Stimulated activated CD4-positive, alpha-beta T cell treated with anti-CD3 and anti-CD28 coated beads, Interleukin-4, amount 100 ng/mL, for 48 hours (primary cell): ENCODE results near the gene LBX2.

Experiments
- DNase-seq, 2 donors: peaks; one replicate each; pipeline ENCODE4 v3.0.0-alpha.2; 2020; ENCODE audit warnings: low read depth in 2 of 2

Gene LBX2

GRCh38 chr2:74457549-74458131, 41.8 kb downstream of the LBX2 start:
- peak; percentile 72 to 80 for DNase-seq

- no peak for DNase-seq
Measured at GRCh38 chr2:74457129-74457548, 42.3 kb downstream of the LBX2 start.

- DNase-seq = peak; percentile 93 to 95
Measured at GRCh38 chr2:74454654-74455511, 44.5 kb downstream of the LBX2 start, which contains the start of gene INO80B. TSS of gene INO80B (plus strand) at chr2:74455087. CDS start at chr2:74455117, 30 bp downstream.

GRCh38 chr2:74450570-74451190, 48.7 kb downstream of the LBX2 start:
- no peak for DNase-seq

DNA sequence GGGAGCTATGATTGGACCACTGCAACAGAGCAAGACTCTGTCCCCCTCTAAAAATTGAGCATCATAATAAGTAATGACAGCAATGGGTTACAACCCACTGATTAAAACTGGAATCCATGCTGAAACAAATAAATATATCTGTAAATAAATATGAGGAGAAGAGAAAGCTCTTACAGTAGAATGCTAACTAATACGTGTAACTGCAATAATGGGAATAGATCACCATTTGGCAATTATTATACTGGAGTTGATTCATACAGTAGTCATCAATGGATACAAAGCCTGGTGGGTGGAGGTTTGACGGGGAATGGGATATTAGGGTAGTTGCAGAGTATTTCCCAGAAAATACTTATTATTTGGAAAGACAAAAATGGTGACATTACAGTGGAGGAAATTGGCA, 50.6 kb downstream of the LBX2 start:
- DNase-seq = no peak
